GM18517 (cell line): ENCODE results near the gene IQSEC2.
A peak's percentile ranks its signal among the peaks of the same experiment; 100 is the strongest.

Experiments used
- ATAC-seq: cut with Tn5 transposase; IDR thresholded peaks from one replicate; pipeline ENCODE4 v1.9.1; 2021; ENCODE audit warnings: mild to moderate bottlenecking, moderate library complexity; ENCODE audit not compliant: unreplicated experiment

The IQSEC2 gene

DNA sequence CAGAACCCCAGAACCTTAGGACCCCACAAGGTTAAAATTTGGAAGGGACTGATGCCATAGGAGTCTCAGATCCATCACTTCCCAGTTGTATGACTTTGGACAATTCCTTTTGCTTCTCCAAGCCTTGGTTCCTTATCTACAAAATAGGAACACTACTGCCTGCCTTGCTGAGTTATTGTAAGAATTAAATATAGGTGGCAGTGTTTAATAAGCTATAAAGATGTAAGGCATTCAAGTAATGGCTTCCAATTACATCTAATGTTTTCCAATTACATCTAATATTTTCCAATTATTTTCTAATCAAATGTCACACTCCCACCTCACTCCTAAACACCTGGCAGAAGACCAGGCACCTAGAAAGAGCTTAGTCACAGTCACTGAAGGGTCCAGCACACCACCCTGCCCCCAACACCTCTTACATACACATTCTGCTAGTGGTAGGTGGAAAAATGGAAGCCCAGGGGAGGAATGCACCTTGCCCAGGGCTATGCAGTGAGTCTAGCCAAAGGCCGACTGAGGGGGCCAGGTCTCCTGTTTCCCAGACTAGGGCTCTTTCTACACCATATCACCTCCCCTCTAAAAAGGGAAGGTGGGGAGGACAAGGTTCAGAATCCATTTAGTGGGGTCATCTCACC lies 31.9 kb downstream of the IQSEC2 start:
- no peak for ATAC-seq

DNA sequence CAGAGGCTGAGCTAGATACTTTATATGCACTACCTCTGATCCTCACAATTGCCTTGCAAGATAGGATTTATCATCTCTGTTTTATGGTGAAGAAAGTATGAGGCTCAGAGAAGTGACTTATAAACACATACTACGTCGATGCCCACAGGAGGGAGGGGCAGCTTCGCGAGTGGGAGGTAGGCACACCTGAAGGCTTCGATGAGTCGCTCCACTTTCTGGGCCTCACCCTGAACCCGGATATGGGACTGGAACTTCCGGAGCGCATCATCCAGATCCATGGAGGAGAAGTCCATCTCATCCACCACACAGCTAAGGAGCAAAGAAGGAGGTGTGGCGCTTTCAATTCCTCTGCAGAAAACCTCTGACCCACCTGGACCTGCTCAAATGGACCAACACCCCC lies 33.5 kb downstream of the IQSEC2 start:
- ATAC-seq, result no peak

DNA sequence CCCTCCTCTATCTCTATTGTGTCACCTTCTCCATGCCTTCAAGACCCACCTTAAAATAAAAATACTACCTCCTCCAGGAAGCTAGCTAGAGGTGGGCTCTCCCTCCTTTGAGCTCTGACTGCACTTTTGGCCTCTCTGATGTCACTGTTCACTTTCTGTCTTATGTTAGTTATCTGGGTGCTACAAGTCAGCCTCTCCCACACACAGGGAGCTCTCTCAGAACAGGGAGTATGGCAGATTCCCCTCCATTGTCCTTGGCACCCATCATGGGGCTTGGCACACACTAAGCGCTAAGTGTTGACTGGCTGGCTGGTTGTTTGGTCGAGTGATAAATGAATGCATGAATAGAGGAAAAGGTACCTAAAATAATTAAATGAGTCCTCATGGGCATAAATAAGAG lies 35.2 kb downstream of the IQSEC2 start:
- ATAC-seq, result no peak

DNA sequence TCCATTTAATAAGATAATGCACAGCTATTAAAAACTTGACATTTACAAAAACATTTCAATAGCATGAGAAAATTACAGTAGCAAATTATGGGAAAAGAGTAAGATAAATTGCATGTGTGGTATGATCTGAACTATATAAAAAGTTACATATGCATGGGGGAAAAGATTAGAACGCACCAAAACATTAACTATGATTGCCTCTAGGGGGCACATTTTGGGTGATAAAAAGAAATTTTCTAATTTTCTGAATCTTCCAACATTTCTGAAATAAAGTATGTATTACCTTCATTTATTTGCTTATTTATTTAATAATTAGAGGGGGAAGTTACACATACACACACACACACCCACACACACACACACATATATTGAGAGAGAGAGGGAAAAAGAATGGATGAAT lies 36.8 kb downstream of the IQSEC2 start:
- no peak for ATAC-seq

DNA sequence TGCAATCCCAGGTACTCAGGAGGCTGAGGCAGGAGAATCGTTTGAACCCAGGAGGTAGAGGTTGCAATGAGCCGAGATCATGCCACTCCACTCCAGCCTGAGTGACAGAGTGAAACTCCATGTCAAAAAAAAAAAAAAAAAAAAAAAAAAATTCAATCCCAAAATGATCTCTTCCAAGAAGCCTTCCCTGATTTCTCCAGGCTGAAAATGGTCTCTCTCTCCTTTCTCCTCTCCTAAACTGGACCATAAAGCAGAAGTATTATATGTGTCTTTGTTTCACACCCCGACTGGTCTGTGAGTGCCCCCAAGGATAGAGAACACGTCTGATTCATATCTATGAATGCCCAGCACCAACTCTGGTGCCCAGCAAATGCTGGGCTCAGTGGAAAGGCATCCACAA lies 39.1 kb downstream of the IQSEC2 start:
- ATAC-seq, result no peak

DNA sequence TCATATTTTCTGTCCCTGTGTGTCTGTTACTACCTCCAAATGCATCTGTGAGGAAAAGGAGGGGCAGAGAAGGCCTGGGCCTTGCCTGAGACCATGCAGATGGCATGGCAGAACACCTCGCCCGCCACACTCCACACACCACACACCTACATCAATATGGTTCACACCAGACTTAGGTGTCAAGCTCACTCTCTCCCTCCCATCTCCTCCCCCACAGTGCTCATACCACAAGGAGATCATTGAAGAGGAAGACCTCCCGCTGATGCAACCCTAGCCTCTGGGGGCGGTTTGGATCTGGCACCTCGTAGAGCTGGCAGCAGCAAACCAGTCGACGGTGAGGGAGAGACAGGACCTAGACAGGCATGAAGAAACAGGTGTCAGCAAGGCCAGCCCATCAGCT lies 39.8 kb downstream of the IQSEC2 start:
- no peak for ATAC-seq

DNA sequence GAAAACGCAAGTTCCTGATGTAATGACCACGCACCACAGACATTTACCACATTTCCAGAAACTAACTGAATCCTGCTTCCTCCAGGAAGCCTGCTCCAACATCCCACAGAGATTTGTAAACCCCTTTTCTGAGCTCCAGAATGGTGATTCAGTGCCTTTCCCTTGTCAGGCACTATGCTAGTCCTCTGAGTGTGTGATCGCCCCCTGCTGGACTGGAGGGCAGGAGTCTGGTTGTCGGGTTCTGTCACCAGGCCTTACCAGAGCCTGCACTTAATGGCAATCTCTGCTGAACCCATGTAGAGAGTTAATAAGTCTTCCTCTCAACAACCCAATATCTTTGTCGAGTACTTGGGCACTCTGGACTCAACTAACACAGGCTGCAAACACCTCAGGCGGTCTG lies 41.9 kb downstream of the IQSEC2 start:
- ATAC-seq, result no peak

DNA sequence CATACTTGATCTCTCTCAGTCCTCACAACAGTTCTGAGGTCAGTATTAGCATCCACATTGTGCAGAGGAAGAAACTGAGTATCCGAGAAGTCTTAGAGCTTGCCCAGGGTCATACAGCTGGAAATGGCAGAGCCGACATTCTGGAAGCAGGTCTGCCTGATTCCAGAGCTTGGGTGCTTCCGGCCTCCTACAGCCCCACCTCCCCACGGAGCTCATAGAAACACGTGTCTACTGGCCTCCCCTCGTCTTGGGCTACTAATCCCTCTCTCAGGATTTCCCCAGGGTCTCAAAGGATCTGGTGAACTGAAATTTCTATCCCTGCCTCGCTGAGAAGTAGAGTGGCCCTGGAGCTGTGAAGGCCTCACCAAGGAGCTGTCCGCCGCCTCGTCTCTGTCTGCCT lies 44.3 kb downstream of the IQSEC2 start:
- ATAC-seq, result no peak

DNA sequence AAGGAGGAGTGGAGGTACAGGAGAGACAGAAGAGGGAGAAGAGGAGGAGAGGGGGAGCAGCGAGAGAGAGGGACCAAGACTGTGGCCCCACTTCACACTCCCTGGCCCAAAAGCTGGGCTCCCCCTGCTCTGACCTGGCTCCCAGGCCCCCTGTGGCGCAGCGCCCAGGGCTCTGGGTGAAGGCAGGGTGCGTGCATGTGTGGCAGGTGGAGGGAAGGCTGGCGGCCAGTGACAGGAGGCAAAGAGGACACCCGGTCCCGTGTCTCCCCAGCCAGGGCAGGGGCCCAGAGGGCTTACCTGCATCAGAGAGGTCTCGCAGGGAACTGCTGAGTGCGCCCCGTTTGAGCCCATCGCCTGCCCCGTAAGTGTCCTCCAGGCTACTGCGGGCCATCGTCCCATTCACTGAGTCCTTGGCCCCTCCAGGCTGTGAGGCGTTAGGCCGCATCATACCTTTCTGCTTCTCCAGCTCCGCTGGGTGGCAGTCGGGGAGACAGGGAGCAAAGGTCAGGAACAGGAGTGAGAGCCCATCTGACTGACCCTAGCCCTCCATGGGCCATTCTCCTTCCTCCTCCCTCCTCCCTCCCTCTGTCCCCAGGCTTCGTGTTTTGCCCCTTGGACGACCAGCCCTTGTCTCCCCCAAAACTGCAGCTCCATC lies 45.2 kb downstream of the IQSEC2 start:
- no peak for ATAC-seq

DNA sequence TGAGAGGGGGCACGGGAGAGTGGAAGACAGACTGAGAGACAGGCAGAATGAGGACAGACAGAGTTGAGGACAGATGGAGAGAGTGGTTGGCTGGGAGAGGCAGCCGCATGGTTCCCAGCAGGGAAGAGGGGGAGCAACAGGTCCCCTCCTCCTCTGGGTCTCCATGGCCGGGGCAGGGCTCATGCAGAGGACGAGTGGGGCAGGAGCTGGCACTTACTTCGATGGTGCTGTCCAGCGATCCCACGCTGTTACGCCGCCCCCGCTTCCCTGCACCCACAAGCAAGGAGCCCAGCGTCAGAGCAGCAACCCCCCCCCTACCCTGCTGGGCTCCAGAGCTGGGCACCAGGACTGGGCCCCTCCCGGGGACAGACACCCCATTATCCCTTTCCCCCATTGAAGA lies 45.8 kb downstream of the IQSEC2 start:
- no peak for ATAC-seq

DNA sequence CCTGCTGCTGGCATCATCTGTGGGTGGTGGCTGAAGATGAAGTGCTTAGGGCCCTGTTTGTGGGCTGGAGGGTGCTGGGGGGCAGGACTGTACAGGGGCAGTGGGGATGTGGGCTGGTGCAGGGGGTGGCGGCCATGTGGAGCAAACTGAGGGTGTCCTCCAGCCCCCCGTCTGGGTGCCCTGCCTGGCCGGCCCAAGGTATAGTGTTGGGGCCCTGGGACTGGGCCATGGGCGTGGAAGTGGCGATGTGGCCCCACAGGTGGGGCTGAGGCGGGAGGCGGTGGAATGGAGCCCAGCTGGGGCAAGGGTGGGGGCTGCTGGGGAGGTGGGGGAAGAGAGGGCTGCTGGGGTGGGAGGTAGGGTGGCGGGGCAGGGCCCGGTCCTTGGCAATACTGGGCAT lies 46.9 kb downstream of the IQSEC2 start:
- ATAC-seq, result no peak

DNA sequence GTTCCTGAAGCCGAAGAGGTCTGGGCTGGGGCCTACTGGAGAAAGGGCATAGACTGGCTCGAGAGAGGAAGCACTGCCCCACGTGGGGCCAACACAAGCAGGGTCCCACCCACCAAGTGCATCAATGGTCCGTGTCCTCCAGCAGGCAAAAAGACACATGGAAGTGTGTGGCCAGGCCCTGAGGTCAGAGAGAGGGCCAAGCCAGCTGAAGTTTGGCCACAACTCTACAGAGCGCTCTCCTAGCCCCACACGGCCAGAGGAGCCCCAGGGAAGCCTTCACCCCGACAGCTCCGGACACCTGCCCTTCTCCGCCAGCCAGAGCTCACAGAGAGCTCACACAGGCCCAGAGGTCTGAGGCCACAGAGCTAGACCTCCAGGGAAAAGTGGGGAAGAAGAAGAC lies 47.8 kb downstream of the IQSEC2 start:
- ATAC-seq, result no peak

DNA sequence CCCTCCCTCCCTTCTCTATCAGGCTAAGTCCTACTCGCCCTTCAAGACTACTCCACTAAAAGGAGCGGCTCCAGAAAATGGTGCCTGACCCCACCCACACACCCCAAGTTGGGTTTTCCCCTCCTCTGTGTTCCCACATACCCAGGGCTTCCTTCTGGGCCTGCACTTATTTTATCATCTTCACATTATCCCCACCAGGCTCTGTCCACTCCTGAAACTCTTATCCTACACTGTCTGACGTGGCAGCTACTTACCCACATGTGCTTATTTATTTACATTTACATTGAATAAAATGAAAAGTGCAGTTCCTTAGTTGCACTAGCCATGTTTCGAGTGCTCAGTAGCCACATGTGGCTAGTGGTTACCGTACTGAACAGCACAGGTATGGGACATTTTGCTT lies 51.3 kb downstream of the IQSEC2 start:
- no peak for ATAC-seq

DNA sequence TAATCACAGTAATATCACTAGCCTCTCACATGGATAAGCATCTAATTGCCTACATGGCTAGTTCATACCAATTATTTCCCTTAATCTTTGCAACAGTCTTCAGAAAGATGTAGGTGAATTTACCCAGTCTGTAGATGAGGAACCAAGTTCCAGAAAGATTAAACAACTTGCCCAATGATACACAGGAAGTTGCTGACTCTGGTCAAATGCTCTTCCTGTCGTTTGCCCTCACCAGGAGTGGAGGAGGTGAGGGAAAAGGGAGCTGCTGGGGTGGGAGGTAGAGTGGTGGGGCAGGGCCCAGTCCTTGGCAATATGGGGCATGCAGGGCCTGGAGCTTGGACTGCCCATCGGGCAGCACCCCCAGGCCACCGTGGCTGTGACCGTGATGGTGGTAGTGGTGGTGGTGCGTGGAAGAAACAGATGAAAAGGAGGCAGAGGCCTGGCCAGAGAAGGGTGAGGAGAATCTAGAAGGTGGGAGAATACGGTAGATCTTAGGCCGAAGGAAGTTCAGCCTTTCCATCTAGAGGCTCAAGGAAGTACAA lies 54.1 kb downstream of the IQSEC2 start:
- no peak for ATAC-seq

DNA sequence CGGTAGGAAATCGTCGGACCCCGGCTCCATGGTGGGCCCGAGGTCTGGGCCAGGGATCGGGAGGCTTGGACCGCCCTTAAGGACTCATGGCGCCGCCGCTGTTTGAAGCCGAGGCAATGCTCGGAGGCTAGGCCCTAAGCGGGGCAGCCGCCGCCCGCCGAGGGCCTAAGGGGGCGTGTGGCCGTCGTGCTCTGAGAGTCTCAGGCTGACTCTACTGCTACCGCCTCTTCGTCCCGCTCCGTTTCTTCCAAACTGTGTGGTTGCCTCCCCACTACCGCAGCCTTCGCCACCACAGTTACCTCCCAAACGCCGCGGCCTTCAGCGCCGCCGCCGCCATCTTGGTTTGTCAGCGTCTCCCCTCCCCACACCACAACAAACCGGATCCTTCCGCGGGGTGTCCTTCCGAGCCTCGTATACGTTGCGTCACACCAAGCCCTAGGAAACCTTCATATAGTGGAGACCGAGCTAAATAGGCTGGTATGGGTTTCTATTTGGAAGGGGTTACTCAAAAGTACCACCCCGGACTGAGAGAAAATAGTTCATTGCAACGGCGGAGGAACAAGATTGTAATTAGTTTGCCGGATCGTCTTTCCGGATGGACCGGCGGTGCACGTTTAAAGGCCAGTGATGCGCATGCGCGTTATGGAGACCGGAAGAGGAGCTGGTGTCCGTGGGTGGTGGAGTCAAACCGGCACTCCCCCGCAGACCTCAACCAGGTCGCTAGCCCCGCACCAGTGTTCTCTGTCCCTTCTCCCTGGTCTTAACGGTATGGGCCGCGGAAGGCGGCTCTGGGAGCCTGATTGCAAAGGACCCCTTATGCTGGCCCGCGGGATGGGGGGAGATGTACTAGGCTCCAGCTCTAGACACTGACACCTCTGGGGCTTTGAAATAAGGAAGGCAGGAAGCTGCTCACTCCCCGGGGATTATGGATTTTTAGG lies 56.3 kb downstream of the IQSEC2 start, which contains the start of gene KDM5C:
KDM5C (minus strand) TSS at position 348 of the 938 bp plus-strand sequence; CDS start at position 30, 318 bp downstream.
- peak; percentile 76 for ATAC-seq

DNA sequence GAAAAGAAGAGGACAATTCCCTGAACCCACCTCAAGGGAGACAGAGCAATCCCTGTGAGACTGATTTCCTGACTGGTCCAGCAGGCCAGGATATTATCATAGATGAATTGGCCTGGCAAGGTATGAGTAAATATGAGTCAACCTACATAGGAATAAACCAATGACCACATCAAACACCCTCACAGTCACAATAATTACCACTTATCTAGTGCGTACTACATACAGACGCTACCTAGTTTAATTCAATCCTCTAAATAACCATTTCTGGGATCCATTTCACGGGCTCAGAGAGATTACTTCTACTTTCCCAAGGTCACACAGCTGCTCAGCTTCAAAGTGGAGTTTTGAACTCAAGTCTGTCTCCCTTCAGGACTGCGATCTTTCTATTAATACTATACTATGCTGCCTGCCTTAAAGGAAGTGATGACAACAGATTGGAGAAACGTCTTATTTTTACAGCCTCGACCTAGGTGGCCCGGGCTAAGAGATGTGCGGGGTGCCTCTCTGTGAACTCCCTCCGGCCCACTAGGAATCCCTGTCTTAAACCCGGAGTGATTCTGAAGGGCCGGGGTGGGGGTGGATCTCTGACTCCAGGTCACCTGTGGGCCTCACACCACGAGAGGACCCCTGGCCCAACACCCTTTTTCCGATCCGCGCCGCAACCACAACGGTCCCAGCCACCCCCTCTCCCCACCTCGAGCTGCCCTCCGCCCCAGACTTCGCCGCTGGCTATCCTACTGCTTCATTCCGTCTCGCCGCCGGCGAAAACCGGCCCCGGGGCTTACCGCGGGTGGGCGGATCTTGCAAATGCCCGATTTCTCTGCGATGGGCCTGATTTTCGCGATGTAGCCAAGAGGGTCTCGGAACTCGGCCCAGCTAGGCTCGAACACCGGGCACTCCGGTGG lies 57.2 kb downstream of the IQSEC2 start:
- ATAC-seq, result no peak

DNA sequence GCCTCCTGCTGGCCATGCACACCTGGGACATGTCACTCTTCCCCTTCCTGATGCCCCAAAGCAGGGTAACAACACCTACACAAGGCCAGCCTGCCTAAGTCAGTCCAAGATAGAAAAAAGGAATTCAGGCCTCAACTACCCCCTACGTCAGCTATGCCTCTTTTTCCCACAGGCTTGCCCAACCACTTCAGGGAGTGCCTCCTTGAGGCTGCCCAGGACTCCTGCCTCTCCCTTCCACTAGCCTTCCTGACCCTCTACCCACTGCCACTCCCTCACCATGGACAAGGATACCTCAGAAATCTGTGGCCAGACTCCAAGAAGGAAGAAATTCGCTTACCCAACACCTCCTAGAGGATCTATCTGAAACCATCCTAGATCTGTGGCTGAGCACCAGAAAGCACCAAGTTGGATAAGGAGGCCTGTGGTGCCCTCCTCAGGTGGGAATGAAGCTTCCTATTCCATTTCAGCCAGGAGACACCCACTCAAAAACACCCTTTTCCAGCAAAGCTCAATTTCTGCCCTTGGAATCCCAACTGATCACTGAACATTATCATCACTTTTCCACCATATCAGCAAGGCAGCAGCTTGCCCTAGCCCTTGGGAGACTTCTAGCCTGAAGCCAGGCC lies 58.2 kb downstream of the IQSEC2 start:
- no peak for ATAC-seq
